Measurements from ENCODE around the gene AMBRA1. TPM values are rescaled to one million over a fixed set of nuclear protein-coding genes. Genes with fewer than 3 reads are reported as not detected.

Gene AMBRA1
- total RNA-seq, 1 experiment from 2014 or later = 9.6 TPM

DNA sequence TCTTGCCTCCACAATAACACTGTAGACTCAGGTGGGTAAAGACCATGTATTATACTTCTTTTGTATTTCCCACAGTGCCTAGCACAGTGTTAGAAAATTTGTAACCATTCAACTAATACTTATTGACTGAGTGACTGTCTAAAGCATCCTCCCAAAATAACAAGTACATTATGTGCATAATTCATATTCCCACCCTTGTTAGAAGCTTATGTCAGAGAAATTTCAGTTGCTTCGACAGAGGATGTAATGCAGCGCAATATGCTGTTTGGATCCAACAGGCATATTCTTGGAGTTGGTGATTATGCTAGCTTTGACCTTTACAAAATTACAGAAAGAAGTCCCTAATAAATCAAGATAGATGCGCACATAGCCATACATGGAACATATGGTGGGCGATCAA, 53.0 kb downstream of the AMBRA1 start:
- DNase-seq (ENCODE audit: extremely low read depth, low read depth) = no peak

DNA sequence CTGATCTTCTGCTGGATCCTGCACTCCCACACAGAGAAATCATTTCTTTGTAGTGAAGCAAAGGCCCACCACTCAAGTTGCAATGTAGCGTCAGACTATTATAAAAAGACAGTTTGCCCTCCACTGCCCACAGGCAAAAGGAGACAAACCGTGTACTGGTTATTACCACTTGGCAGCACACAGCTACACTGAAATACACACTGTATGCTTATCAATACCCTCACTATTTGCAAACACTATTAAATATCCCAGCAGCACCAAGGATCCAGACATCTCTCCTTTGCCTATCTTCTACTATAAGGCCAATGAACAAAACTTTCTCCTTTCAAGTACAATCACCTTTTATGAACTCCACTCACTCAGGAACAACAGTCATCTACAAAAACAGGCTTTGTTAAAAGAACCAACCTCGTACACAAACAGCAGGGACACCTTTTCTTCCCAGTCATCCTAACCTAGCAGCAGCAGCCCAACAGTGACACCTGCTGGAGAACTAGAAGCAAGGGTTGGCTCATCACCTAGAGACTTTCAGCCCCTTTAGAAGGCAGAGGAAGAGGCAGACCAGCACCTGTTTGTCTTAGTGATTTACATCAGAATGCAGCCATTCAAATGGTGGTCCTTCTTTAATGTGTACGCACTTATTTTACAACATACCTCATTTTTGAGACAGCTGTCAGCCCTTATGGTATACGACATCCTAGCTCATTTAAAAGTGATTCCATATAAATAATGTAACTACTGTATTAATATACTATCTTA, 56.1 kb downstream of the AMBRA1 start:
- DNase-seq (ENCODE audit: extremely low read depth, low read depth) = peak; percentile 74

DNA sequence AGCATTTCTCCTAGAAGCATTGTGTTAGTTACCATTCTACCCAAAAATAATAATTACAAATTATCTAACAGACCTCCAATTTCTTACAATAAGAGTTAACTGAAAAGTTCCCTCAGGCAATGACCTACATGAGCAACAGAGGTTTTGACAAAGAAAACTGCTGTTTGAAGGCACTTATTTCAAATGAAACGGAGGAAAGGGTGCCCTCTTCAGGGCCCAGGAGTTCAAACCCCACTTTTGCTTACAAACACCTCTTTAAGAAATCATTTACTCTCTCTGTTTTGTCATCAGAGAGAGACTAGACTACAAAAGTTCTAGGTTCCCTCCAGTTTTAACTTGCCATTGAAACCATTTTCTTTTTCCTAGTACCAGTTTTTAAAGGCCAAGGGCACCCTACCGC, 56.7 kb downstream of the AMBRA1 start:
- no peak for DNase-seq (ENCODE audit: extremely low read depth, low read depth)

DNA sequence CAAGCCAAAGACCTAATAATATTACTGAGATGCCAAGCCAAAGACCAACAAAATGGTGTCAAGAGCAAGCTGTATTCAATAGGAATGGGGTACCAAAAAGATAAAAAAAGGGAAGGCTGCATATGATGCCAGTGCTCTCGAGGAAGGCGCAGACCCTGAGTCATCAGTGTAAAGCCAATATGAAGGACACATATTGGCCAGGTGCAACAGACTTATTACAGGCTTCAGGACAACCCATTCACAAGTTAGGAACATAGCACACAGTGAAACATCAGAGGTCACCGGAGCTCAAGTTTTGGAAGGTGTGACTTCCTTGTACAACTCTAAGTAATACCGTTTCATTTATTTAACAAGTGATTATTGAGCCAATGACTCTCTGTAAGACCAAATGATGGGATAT, 58.1 kb downstream of the AMBRA1 start:
- no peak for DNase-seq (ENCODE audit: extremely low read depth, low read depth)

DNA sequence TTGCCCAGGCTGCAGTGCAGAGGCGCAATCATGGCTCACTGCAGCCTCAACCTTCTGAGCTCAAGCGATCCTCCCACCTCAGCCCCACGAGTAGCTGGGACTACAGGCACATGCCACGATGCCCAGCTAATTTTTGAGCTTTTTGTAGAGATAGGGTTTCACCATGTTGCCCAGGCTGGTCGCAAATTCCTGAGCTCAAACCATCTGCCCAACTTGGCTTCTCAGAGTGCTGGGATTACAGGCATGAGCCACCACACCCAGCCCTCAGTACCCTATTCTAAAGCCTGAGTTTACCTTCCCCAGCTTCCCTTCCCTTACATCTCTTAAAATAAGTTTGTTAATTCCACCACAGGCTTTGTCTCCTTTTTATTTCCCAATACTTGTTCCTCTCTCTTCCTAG, 59.1 kb downstream of the AMBRA1 start:
- DNase-seq (ENCODE audit: extremely low read depth, low read depth) = no peak

DNA sequence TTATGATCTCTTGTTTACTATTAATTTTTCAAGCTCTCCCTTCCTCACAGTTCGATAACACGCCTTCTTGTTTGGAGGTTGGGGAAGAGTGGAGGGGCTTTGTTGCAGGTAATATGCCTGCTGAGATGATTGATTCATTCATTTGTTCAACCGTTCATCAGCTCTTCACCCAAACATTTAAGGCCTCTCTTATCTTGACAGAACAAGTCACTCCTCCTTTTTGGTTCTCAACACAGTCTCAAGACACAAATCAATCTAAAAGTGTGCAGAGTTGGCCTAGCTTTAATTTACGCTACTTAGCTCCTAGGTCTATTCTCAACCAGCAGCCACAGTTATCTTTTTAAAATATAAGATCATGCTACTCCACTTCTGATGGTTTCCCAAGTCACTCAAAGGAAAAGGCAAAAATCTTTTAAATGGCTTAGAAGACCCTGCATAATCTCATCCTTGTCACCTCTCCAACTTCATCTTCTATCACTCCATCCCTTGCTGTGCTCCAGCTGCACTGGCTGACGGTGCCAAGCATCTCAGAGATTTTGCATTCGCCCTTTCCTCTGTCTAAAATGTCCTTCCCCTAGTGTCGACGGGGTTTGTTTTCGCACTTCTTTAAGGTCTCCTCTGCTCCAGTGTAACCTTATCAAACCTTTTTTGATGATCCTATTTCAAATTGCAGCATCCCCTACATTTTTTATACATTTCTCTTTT, 60.3 kb downstream of the AMBRA1 start:
- no peak for DNase-seq (ENCODE audit: extremely low read depth, low read depth)

DNA sequence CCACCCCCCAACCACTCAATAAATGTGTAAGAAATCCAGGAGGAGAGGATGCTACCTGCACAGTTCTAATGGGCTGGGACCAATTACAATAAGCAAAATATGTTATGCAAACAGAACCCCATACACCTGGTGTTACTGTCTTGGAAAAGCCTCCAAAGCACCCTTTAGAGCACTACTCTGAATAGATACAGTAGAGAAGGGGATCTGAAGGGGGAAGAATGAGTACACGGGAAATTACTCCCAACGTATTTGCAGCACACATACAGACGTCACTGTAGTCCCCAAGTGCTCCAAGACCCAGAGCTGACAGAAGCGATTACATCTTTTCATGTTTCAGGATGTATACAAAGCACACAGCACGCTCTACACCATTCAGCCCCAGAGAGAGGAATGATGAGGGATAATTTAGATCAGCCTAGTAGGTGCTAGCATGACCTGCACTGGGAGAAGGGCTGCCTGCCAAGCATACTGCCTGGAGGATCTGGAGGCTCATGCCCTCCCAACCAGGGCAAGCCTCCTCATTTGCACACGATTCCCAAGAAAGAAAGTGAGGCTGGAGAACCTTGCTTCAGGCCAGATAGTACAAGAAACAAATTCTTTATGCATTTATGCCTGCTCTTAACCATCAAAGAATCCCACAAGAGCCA, 63.8 kb downstream of the AMBRA1 start:
- no peak for DNase-seq (ENCODE audit: extremely low read depth, low read depth)

DNA sequence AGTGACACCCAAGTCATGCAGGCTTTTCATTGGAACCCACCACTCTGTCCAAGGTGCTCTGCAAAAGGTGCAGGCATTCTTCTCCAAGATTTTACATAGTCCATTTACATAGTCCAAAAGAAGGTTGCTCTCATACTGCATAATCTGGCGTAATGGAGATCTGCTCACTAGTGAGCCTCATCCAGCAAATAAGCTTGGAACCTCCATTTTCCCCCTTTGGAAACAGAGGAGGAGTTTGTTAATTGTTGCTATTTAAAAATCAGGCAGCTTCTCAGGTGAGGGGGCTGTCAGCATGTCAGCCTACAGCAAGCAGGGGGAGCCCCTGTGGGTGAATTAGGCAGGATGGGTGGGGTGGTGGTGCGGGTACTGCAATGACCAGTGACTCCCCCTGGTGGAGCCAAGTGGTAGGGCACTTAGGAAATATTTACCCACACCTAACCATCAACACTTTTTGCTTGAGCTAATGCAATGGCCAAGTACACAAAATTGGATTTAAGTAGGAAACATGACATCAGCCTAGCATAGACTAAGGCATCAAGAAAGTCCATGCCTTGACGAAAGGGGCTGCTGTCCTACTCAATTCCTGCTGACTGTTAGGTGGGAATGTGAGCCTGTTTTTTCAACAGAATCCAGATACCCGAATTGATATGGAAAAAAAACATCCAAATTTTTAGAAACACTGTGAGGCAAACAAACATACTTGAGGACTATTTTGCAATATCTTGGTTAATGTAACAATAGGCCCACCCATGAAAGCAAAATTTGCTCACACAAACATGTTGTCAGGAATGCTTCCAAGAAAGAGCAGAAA, 64.5 kb downstream of the AMBRA1 start:
- DNase-seq (ENCODE audit: extremely low read depth, low read depth) = peak; percentile 15

DNA sequence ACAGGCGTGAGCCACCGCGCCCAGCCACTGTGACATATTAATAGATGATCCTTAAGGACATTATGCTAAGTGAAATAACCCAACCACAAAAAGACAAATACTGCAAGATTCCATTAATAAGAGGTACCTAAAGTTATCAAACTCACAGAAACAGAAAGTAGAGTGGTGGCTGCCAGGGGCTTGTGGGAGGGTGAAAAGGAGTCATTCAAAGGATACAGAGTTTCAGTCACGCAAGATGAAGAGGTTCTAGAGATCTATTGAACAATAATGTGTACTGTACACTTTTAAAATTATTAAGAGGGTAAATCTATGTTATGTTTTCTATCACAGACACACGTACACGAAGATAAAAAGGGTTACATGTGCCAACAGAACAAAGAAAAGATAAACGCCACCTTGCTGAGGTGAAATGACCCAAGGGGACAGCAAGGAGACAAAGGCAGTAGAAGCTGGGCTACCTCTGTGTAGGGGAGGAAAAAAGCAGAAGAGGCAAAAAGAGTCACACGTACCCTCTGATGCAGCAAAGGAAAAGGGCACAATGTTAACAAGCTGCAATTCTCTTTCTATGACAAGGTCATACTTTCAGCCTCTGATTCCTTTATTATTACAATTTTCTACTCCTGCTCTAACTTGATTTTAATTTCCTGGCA, 65.3 kb downstream of the AMBRA1 start:
- DNase-seq (ENCODE audit: extremely low read depth, low read depth) = no peak

DNA sequence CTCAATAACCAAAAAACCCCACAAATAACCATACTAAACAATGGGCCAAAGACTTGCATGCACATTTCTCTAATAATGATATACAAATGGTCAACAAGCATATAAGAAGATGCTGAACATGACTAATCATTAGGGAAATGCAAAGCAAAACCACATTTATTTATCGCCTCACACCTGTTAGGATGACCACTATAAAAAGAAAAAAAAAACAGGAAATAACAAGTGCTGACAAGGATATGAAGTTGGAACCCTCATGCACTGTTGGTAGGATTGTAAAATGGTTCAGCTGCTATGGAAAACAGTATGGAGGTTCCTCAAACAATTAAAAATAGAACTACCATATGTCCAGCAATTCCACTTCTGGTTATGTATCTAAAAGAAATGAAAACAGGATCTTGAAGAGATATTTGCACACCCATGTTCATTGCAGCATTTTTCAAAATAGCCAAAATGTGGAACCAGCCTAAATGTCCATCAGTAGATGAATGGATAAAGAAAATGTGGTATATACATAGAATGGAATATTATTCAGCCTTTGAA, 66.2 kb downstream of the AMBRA1 start:
- DNase-seq (ENCODE audit: extremely low read depth, low read depth) = no peak

DNA sequence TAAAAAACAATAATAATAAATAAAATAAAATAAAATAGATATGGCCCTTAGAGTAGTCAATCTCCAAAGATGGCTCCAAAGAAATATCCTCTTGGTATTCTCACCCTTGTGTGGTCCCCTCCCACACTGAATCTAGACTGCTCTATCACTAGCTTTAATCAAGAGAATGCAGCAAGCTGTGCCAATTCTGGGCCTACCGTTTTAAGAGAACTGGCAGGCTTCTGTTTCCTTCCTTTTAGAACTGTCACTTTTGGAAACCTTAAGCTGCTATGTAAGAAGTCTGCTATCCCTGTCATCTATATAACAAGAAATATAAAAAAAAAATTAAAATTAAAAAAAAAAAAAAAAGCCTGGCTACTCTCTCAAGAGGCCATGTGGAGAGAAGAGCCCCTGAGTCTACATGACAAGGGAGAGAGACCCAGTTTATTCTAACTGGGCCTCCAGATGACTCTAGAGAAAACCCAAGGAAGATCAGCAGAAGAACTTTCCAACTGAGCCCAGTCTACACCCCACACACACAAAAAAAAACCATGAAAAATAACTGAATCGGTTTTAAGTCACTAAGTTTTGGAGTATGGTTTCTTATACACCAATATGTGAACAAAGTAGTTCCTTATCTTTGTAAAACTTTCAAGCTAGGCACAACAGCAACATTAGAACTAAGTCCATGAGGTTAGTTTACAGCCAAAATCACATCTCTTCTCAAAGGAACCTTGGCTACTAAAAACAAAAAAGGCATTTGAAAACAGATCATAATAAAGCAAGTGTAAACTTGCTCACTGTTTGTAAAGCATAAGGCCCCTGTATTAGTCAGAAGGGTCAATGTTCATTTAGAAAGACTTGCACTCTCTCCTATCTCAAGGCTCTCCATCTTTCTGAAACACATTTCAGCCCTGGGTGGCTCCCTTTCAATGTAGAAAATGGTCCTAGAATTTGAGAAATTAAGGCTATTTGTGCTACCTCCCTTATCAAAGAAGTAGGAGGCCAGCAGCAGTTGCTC, 67.3 kb downstream of the AMBRA1 start:
- DNase-seq (ENCODE audit: extremely low read depth, low read depth) = no peak

DNA sequence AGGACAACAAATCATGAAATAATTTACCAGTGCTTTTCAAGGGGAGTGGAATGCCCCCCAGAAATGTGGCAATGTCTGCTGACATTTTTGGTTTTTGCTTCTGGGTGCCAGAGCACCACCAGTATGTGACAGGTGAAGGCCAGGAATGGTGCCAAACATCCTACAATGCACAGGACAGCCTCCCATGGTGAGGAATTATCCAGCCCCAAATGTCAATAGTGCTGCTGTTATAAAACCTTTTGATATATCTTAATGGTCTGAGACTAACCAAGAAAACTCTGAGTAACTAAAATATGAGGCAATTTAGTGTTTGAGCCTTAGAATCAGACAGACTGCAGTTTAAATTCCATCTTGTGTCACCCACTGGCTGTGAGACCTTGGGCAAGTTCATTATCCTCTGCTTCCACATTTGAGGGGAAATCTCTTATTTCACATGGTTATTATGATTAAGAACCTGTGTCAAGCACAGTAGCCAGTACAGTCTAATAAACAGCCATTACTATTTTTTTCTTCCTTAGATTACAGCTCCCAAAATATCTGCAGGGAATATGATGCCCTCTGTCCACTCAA, 69.5 kb downstream of the AMBRA1 start:
- no peak for DNase-seq (ENCODE audit: extremely low read depth, low read depth)

DNA sequence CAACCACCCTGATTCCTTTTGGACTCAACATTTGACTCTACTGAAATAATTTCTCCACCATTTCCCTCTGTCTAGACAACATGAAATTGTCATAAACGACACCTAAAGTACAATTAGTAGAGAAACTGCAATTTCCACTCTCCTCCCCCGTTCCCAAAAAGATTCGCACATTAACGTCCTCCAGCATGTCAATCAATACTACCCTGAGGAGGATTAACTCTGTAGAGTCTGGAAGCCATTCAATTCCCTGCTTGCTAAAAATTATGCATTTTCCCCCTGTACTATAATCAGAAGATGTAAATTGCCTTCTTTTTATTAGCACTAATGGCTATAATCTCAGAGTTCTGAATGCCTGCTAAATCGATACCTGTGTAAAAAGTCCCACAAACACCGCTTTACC, 70.5 kb downstream of the AMBRA1 start:
- DNase-seq (ENCODE audit: extremely low read depth, low read depth) = no peak

DNA sequence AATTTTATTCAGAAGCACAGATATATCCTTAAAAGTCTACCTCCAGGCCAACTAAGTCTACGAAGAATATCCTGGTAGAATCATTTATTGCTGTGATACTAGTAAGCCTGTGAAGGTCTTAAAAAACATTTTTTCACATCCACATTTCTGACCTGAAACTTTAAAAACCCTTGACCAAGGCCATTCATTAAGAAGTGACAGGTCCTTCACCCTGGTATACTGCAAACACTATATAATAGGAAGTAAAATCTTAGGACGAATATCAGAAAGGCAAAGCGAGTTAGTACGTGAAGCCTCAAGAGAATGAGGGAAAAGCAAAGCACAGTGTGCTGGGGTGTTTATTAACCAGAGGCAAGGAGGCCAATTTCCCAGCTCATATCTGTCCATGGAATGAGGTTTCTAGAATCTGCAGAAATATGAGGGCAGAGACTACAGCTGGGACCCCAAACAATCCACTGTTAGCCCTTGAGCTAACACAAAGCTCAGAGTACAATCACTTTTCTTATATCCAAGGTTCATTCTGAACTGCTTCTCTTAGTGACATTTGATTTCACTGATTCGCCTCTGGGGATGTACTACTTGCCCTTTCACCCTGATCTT, 71.0 kb downstream of the AMBRA1 start:
- no peak for DNase-seq (ENCODE audit: extremely low read depth, low read depth)

DNA sequence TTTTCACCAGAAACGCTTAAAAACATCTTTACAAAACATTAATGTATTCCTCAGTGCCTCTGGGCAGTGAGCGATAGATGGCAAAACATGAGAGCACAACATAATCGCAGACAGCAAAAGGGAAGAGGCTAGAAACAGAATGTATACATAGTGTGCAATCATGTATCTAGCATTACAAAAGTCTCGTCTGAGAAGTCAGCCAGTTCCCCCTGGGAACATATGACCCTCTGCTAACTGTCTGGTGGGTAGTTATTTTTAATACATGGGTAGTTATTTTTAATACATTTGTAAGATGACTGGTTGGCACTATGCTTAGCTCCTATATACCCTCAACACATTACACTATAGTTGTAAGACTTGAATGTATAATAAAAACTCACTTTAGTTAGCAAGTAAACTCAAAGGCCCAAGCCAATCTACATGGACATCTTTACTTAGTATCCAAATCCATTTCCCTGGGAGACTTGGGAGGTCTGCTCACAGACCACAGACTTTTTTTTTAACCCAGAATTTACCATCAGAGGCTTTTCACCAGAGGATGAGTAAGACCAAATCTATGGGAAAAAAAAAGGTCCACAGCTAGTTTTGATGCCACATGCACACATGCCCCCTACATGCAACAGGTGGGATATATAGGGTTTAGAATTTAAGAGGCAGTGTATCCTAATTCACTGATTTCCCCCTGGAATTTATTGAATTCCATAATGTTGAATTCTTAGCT, 71.7 kb downstream of the AMBRA1 start:
- no peak for DNase-seq (ENCODE audit: extremely low read depth, low read depth)

DNA sequence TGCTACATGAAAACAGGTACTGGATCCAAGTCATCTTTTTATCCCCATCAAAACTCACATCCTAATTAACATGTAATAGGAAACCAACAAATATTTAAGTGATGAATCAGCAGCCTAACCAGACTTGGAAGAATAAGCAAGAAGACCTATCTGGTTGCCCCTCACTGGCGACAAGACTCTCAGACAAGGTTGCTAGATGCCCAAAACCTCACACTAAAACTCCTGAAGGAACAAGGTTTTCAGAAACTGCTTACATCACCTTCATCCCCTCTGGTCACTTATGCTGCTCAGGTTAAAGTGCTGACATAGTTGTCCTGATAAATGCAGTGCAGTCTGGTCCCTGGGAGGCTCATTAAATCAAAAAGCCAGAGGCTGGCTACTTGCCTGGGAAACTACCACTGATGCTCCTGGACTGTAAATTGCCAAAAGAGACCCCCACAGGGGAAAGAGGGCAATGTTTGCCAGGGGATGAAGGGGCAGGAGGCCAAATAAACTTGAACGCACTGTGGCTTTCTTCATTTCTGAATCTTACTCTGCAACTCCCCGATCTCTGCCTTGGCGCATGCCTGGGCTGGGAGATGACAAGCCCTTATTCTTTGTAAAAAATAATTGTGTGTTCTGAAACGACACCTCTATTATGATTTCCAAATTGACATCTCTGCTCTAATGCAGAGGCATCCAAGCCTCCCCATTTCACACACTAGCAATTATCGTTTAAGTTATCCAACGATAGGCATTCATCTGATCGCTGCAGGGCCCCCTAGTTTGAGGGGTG, 72.7 kb downstream of the AMBRA1 start:
- DNase-seq (ENCODE audit: extremely low read depth, low read depth) = no peak

DNA sequence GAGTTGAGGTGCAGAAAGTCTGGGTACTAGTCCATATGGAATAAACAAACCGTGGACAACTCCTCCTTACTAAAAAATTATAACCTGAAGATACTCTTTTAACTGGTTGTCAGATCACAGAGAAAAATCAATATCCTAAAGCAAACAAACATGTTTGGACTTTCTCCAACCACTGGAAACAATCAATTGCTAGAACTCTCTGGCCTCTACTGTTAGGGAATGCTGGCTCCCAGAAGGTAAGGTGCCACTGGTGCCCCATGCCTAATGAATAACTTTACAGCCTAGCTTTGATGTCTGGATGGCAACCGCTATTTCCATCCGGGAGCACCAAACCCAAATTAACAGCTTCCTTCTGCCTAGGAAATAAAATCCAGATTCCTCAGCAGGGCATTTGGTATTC, 74.5 kb downstream of the AMBRA1 start:
- no peak for DNase-seq (ENCODE audit: extremely low read depth, low read depth)

All from NCI-H460 (cell line).